GM18507 (cell line): Measurements from ENCODE around the gene CATSPERZ.

ENCODE experiments used
- DNase-seq: peaks from one replicate; pipeline ENCODE4 v3.0.0; 2011; ENCODE audit warnings: low read depth; ENCODE audit not compliant: insufficient read length; ENCODE audit errors: extremely low spot score
- FAIRE-seq: peaks from 2 replicates; lab custom pipeline; 2011; peaks lifted over from hg19 to GRCh38; lab: Jason Lieb, UNC

Gene CATSPERZ

DNA sequence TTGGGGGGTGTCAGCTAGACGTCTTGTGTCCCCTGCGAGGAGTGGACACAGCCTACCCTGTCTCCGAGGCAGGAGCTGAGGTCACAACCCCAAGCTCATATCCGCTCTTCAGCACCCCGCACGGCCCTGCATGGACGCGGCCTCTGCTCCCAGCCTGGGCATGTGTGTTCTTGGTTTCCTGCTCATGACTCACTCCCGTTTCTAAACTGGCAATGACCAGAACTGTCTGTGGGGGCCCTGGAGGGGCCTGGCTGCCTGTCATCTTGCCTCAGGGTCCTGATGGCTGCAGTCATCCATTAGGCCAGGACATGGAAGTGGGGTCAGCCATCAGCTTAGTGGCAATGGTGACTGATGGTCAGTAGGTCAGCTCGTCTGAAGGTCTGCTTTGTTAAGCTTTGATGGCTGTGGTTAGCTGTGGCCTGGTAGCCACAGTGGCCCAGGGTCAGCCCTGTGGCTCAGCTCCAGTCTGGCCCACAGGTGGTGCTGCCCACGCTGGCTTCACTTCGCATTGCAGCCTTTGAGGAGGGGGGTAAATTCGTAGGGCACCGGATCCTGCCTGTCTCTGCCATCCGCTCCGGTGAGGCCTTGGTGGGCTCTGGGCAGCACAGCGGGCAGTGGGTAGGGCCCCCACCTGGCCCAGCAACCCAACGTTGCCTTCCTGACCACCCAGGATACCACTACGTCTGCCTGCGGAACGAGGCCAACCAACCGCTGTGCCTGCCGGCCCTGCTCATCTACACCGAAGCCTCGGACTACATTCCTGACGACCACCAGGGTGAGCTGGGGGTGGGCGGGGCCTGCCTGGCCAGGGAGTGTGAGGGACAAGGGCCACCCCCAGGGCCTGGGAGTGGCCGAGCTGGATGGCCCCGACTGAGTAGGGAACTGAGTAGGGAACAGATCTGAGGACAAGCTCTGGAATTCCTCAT lies 36.9 kb upstream of the CATSPERZ start:
- DNase-seq (no peak), FAIRE-seq (no peak)

GRCh38 chr11:64263947-64264317 lies 36.2 kb upstream of the CATSPERZ start:
- FAIRE-seq (no peak), DNase-seq (no peak)

DNA sequence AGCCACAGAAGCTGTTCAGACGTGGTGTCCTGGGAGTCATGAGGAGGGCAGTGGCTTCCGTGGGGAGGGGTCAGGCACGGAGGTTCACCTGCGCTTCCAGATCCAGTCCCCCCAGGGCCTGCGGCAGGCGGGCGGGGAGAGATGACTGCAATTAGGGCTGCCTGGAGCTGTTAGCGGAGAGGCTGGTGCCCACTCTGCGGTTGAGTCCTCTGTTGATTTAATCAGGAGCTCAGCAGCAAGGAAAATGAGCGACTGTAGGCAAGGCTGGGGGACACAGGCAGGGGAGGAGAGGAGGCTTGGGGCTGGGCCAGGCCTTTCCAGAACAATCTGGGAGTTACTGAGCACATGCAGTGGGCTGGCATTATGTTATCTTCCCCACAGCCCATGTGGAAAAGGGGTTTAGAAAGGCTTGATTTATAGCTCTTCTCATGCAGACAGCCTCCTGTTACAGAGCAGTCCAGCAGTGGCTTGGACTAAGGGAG lies 35.7 kb upstream of the CATSPERZ start:
- FAIRE-seq, result no peak

DNA sequence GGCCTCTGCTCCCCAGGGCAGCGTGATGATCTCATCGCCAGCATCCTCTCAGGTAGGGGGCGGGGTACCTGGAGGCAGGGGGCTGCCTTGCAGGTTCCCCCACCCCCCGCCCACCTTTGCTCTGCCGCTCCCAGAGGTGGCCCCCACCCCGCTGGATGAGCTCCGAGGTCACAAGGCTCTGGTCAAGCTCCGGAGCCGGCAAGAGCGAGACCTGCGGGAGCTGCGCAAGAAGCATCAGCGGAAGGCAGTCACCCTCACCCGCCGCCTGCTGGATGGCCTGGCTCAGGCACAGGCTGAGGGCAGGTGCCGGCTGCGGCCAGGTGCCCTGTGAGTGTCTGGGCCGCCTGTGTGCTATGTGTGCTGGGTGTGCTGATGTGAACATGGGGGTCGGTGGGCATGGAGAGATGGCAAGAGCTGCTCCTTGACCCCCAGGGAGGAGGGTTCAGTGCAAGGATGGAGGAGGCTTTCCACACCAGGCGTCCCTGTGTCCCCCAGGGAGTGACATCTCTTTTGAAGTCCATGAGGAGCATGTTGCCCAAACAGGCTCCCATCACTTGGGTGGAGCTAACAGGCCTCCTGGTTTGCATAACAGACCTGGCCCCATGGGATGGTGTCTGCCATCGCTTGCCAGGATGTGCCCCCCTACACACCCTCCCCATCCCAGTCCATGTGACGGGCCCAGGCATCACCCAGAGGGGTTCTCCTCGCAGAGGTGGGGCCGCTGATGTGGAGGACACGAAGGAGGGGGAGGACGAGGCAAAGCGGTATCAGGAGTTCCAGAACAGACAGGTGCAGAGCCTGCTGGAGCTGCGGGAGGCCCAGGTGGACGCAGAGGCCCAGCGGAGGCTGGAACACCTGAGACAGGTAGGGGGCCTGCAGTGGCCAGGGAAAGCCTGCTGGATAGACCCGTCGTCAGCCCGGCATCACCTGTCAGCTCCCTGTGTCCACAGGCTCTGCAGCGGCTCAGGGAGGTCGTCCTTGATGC lies 34.7 kb upstream of the CATSPERZ start:
- DNase-seq (no peak), FAIRE-seq (no peak)

More for the DNA sequence above, 35.7 kb upstream of the CATSPERZ start:
- DNase-seq, result no peak

DNA sequence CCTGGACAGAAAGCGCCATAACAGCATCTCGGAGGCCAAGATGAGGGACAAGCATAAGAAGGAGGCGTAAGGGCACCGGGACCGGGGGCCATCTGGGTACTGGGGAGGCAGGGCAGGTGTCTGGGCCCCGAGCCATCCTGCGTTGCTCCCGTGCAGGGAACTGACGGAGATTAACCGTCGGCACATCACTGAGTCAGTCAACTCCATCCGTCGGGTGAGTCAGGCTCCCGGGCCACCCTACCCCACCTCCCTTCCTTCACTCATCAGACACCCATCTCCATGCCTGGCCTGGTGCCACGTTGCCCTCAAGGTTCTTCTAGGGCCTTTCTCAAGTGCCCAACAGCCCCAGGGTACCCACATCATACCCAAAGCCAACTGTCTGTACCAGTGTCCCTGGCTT lies 33.8 kb upstream of the CATSPERZ start:
- DNase-seq (no peak), FAIRE-seq (no peak)

- no peak for DNase-seq
- no peak for FAIRE-seq
These were observed 32.8 kb upstream of the CATSPERZ start for GRCh38 chr11:64267207-64267945.

GRCh38 chr11:64268025-64268892 lies 31.9 kb upstream of the CATSPERZ start:
- FAIRE-seq (no peak), DNase-seq (no peak)

DNA sequence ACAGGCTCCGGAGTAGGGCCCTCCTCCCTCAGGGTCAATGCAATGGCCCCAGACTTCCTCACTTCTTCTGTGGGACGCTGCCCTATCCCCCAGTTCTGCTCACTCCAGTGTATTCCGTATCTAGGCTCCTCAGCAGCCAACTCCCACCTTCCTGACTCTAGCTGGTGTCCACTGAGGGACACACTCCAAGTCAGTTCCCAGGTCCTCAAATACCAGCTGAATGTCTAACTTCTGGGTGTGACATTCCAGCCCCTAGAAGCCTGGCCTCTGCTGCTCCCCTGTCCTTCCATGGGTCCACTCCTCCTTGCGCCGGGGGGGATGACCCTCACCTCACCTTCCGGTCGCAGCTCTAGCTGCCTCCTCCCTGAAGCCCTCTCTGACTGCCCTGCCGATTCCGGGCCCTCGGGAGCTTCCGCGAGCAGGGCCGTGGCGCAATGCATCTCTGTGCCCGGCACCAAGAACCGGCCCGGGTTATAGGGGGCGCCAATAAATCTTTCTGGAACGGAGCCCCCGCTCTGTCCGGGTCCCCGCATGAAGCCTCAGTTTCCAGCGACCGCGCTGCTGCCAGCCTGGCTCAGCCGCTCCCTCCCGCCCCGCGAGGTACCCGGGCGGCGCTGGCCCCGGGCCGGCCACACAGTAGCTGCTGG lies 31.1 kb upstream of the CATSPERZ start:
- no peak for DNase-seq

DNA sequence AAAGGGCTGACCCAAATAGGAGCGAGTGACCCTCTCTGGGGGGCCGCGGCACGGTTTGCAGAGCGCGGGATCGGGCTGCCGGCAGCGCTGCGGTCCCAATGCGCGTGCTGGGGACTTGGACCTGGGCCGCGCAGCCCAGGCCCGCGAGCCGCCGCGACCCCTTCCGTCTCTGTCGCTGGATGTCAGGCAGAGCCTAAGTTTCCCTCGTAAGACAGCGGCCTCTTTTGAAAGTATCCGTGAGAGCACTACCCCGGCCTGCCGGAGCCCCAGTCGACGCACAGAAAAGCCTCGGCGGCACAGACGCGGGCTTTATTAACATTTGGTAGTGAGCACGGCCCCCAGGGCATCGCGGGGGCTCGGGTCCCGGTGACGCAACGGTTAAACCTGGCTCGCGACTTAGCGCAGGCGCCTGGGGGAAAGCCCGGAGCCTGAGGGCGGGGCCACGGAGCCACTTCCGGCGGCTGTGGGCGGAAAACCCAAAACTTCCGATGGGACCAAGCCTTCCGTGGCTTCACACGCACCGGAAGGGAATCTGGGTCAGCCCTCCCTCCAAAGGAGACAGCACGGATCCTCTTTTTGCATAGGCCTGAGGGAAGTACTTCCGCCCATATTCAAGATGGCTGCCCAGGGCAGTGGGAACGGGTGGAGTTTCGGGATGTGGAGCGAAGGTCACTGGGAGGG lies 30.5 kb upstream of the CATSPERZ start:
- peak; percentile 95 for FAIRE-seq
- peak; percentile 77 for DNase-seq

More for the DNA sequence above, 31.1 kb upstream of the CATSPERZ start:
- FAIRE-seq, result peak; percentile 47

DNA sequence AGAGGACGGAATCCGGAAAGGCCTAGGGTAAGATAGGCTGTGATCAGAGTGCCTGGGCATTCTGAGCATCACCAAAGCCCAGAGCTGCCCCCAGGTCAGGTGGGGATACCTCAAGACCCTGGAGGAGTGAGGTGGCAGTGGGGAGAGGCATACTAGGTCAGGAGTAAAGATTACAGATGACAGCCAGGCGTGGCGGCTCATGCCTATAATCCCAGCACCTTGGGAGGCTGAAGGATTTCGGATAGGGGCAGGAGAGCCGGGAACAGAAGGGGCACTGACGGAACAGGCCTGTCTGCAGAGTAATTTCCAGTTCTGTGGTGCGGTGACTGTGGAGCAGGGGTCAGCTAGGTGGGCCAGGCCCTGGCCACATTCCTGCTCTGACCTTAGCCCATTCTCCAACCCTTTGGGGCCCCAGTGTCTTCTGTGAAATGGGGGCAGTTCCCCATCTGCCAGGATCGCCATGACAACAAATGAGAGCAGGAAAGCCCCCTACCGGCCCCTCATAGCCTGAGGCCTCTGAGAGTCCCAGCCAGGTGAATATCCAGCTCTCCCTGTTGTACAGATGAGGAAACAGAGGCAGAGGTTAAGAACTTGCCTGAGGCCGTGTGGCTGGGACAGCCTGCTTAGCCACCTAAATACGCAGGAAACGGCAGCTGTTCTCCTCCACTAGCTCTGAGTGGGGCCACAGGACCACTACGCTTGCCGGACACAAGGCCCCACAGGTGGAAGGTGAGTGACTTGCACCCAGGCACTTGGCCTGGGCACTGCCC lies 24.9 kb upstream of the CATSPERZ start:
- no peak for DNase-seq
- no peak for FAIRE-seq

DNA sequence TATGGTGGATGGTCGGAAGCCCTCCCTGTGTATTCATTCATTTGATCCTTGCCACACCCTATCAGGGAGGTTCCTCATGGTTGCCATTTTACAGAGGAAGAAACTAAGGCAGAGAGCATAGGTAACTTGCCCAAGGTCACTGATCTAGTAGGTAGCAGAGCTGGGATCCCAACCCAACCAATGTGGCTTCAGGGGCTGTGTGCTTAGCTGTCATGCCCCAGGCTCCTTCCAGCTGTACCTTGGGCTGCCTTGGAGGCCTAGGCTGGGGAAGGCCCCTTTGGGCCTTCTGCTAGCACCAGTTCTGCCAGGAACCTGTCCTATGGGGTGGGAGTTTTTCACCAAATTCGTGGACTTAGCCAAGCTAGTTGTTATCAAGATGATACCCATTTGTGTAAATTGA lies 24.3 kb upstream of the CATSPERZ start:
- no peak for FAIRE-seq
- DNase-seq, result no peak

DNA sequence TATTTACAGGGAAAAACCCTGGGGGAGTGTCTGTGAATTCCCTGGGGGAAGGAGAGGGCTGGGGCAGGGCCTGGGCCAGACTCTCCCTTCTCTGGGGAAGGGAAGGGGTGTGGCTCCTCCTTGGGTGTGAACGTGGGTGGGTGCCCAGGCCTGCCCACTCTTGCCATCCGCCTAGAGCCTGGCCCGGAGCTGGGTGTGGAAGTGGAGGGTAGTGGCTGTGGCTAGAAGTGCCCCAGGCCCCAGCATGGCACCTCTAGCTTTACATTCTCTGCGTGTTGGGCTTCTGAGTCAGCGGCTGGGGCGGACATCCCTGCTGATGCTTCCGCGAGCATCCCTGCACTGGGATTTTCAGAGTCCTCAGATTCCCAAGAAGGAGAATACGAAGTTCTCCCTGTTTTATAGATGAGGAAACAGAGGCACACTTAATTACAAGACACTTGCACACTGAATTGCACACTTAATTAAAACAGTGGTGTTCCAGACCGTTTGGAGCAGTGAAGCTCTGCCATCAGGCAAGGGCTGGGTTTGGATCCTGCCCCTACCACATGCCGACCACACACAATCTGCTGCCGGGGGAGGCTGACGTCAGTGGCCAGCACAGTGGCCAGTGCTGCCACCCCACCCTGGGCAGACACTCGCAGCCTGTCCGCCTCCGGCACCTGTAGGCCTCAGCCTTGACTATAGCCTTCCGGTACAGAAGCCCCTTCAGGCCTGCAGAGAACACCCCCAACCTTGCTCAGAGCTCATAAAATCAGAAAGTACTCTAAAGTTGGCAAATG lies 23.3 kb upstream of the CATSPERZ start:
- DNase-seq (no peak), FAIRE-seq (no peak)

DNA sequence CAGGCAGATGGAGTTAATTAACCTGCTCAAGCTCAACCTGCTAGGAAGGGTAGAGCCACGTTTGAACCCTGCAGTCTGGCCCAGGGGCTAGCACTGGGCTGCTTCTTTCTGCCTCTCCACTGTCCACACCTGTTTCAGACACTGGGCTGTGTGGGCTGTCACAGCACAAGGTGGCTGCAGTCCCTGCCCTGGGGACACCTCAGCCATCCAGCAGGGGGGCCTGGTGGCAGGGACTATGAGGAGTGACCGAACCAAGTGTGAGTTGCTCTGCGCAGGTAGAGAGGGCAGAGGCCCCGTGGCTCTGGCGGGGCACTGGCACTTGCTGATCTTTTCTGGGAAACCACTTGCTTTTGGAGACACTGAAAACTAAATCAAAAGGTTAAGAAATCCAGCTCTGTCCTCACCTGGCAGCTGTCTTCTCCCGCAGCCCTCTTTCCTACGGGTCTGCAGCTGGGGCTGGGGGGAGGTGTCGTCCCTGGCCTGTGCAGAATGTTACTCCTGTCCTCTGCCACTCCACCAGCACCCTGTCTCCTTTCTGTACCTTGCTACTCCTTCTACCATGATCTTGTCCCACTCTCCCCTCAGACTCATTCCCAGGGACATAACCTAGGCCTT lies 21.5 kb upstream of the CATSPERZ start:
- DNase-seq (no peak), FAIRE-seq (no peak)

- DNase-seq (no peak), FAIRE-seq (no peak)
These were observed 18.0 kb upstream of the CATSPERZ start for GRCh38 chr11:64281957-64282770.

DNA sequence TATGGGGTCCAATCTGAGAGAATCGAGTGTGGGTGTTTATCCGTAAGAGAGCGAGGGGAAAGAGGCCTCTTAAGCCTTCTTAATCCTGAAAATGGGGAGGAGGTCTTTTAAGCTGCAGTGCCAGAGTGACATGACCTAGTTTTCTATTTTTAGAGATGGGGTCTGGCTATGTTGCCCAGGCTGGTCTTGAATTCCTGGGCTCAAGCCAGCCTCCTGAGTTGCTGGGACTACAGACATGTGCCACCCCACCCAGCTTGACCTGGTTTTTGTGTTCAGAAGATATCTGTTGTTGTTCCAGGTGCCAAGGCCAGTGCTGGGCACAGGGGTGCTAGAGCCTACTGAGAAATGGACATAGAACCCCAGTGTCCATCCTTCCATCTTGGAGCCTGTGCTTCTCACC lies 17.1 kb upstream of the CATSPERZ start:
- FAIRE-seq (no peak), DNase-seq (no peak)
